Mesenchymal stem cell (in vitro differentiated cells and primary cell): ENCODE data around the gene ZFP14.
"Not testable (repeated sequence)": the region's sequence is repeated elsewhere in the genome, so short reads cannot be mapped to it uniquely, and the experiment has no call there.

Source experiments
- DNase-seq: peaks from one replicate; pipeline ENCODE4 v3.0.0-alpha.2; 2013
- H2AFZ ChIP-seq: one replicate; pipeline ENCODE4 v1.6.1; 2013; ENCODE audit warnings: low read depth, mild to moderate bottlenecking, control low read depth, inconsistent platforms, low read length, moderate library complexity
- H2AK5ac ChIP-seq: 2 replicates; pipeline ENCODE4 v1.6.1; 2013; ENCODE audit warnings: low read length, moderate library complexity, mild to moderate bottlenecking, inconsistent platforms; ENCODE audit not compliant: severe bottlenecking
- H2BK120ac ChIP-seq: one replicate; pipeline ENCODE4 v1.6.1; 2013; ENCODE audit warnings: low read depth, mild to moderate bottlenecking, inconsistent platforms, low read length, moderate library complexity
- H2BK12ac ChIP-seq, 2 experiments: one replicate each; pipeline ENCODE4 v1.6.1; 2013; ENCODE audit warnings: inconsistent platforms in 2 of 2, low read length in 2 of 2, mild to moderate bottlenecking in 2 of 2, moderate library complexity in 2 of 2, control low read depth in 1 of 2
- H2BK15ac ChIP-seq: one replicate; pipeline ENCODE4 v1.6.1; 2013; ENCODE audit warnings: mild to moderate bottlenecking, low read depth, inconsistent platforms; ENCODE audit not compliant: poor library complexity, severe bottlenecking
- H2BK5ac ChIP-seq: 2 replicates; pipeline ENCODE4 v1.6.1; 2013; ENCODE audit warnings: low read depth, mild to moderate bottlenecking, low read length, control low read depth, inconsistent platforms; ENCODE audit not compliant: poor library complexity, severe bottlenecking
- H3K14ac ChIP-seq, 2 experiments: one replicate each; pipeline ENCODE4 v1.6.1; 2013; ENCODE audit warnings: inconsistent platforms in 2 of 2, low read length in 2 of 2, control low read depth in 1 of 2, mild to moderate bottlenecking in 1 of 2, moderate library complexity in 1 of 2
- H3K18ac ChIP-seq, 2 experiments: one replicate each; pipeline ENCODE4 v1.6.1; 2013; ENCODE audit warnings: inconsistent platforms in 2 of 2, low read length in 2 of 2, control low read depth in 1 of 2, low read depth in 1 of 2, mild to moderate bottlenecking in 1 of 2
- H3K23ac ChIP-seq, 2 experiments: one replicate each; pipeline ENCODE4 v1.6.1; 2013; ENCODE audit warnings: inconsistent platforms in 2 of 2, low read length in 2 of 2, mild to moderate bottlenecking in 2 of 2, moderate library complexity in 2 of 2, control low read depth in 1 of 2
- H3K27ac ChIP-seq: 2 replicates; pipeline ENCODE4 v1.5.1; 2013; ENCODE audit warnings: mild to moderate bottlenecking, moderate library complexity, low read length, control low read depth, inconsistent platforms; ENCODE audit not compliant: poor library complexity, severe bottlenecking
- H3K27me3 ChIP-seq, 2 experiments: 2 replicates each; pipeline versions ENCODE4 v1.6.1 to v1.7.0; 2013; ENCODE audit warnings: low read length in 2 of 2, mild to moderate bottlenecking in 2 of 2, moderate library complexity in 2 of 2, control low read depth in 1 of 2, inconsistent platforms in 1 of 2; ENCODE audit not compliant: control insufficient read depth in 1 of 2, insufficient read depth in 1 of 2
- H3K36me3 ChIP-seq, 2 experiments: 2 replicates each; pipeline versions ENCODE4 v1.6.1 to v1.7.0; 2013; ENCODE audit warnings: low read length in 2 of 2, control low read depth in 1 of 2, inconsistent platforms in 1 of 2, low read depth in 1 of 2, mild to moderate bottlenecking in 1 of 2; ENCODE audit not compliant: insufficient read depth in 2 of 2, control insufficient read depth in 1 of 2
- H3K4ac ChIP-seq, 2 experiments: one replicate each; pipeline ENCODE4 v1.6.1; 2013; ENCODE audit warnings: inconsistent platforms in 2 of 2, low read length in 2 of 2, mild to moderate bottlenecking in 2 of 2, moderate library complexity in 2 of 2, control low read depth in 1 of 2, low read depth in 1 of 2
- H3K4me1 ChIP-seq: 2 replicates; pipeline ENCODE4 v1.6.1; 2013; ENCODE audit warnings: low read depth, low read length, control low read depth; ENCODE audit not compliant: control insufficient read depth, insufficient read depth
- H3K4me2 ChIP-seq: 2 replicates; pipeline ENCODE4 v1.6.1; 2013; ENCODE audit warnings: low read length, mild to moderate bottlenecking, inconsistent platforms; ENCODE audit not compliant: poor library complexity, severe bottlenecking
- H3K4me3 ChIP-seq, 2 experiments: 2 replicates each; pipeline versions ENCODE4 v1.5.1 to v1.7.0; 2013; ENCODE audit warnings: low read length in 2 of 2, mild to moderate bottlenecking in 2 of 2, control low read depth in 1 of 2, low read depth in 1 of 2; ENCODE audit not compliant: insufficient read depth in 1 of 2
- H3K79me1 ChIP-seq: replicated peaks from 2 replicates; pipeline ENCODE4 v1.6.1; 2013; ENCODE audit warnings: mild to moderate bottlenecking, control low read depth, low read length, inconsistent platforms; ENCODE audit not compliant: poor library complexity, severe bottlenecking
- H3K9ac ChIP-seq: 2 replicates; pipeline ENCODE4 v1.7.0; 2013; ENCODE audit warnings: mild to moderate bottlenecking, low read length, moderate library complexity
- H3K9me3 ChIP-seq: 2 replicates; pipeline ENCODE4 v1.7.0; 2013; ENCODE audit warnings: mild to moderate bottlenecking, low read length; ENCODE audit not compliant: control insufficient read depth
- H4K8ac ChIP-seq: one replicate; pipeline ENCODE4 v1.6.1; 2013; ENCODE audit warnings: inconsistent platforms, mild to moderate bottlenecking, low read length, moderate library complexity
- H4K91ac ChIP-seq: one replicate; pipeline ENCODE4 v1.6.1; 2013; ENCODE audit warnings: mild to moderate bottlenecking, low read length, inconsistent platforms
- whole genome bisulfite sequencing: methylation state at CpG from one replicate; pipeline ENCODE4 v1.1.7; 2013; ENCODE audit warnings: mixed read lengths; 5-methylcytosine and 5-hydroxymethylcytosine counted together

The ZFP14 gene

GRCh38 chr19:36331353-36332228, 47.4 kb downstream of the ZFP14 start:
- Histone ChIP-seq H3K27me3 (no peaks in the 10 kb centered on the region), H3K4me3 (peak overlapping the region; percentile 73 to 83), H3K9me3 (peaks cover 20% of the 10 kb centered on the region), H3K9ac (peak overlapping the region; percentile 85), H3K4me2 (peak overlapping the region; percentile 78), H3K79me1 (peaks cover 17% of the 10 kb centered on the region), H2AFZ (peak overlapping the region; percentile 99), H2BK5ac (no peak overlapping the region), H3K14ac (peak overlapping the region in 1 of 2 experiments; percentile 92), H4K91ac (peak overlapping the region; percentile 14), H3K36me3 (peaks cover 9 to 24% of the 10 kb centered on the region in 2 experiments), H3K27ac (peak overlapping the region; percentile 8), H2AK5ac (no peak overlapping the region), H3K18ac (peak overlapping the region; percentile 60 to 93), H2BK15ac (no peak overlapping the region), H4K8ac (peak overlapping the region; percentile 97), H3K4ac (peak overlapping the region in 1 of 2 experiments; percentile 91), H2BK120ac (no peak overlapping the region), H3K23ac (no peak overlapping the region), H3K4me1 (peaks cover 6% of the 10 kb centered on the region), H2BK12ac (peak overlapping the region in 1 of 2 experiments; percentile 10)
- WGBS = under 1% methylated on average over 41 of the region's 43 CpGs
- peak; percentile 95 for DNase-seq

DNA sequence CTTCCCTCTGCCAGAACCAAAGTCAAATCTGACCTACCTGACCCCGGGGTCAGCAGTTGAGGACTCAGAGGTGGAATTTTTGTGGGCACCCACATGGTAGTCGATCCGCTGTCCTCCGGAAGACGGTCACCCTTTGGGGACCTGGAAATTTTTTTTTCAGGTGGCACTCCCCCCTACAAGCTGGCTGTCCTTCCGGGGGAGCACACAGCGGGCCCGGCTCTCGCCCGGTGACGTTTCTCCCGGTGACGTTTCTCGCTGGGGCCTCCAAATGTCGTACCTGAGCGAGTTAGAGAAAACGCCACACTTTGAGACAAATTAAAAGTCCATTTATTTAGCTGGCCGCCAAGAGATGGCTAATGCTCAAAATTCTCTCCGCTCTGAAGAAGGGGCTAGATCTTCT, 48.8 kb downstream of the ZFP14 start:
- Histone ChIP-seq H2BK120ac (no peak overlapping the region), H4K91ac (no peak overlapping the region), H3K23ac (no peak overlapping the region), H3K36me3 (peaks cover 17 to 37% of the 10 kb centered on the region in 2 experiments), H3K18ac (no peak overlapping the region), H3K9me3 (peaks cover 19% of the 10 kb centered on the region), H4K8ac (no peak overlapping the region), H3K27ac (no peak overlapping the region), H3K4ac (no peak overlapping the region), H2BK12ac (no peak overlapping the region), H3K4me3 (no peak overlapping the region), H3K9ac (no peak overlapping the region), H2BK15ac (no peak overlapping the region), H2AK5ac (no peak overlapping the region), H3K27me3 (no peaks in the 10 kb centered on the region), H3K4me1 (peaks cover 6% of the 10 kb centered on the region), H3K79me1 (peaks cover 19% of the 10 kb centered on the region), H3K14ac (no peak overlapping the region), H2BK5ac (no peak overlapping the region), H2AFZ (no peak overlapping the region), H3K4me2 (no peak overlapping the region)
- no peak for DNase-seq
- WGBS = 91% methylated on average over 19 of the region's 19 CpGs

DNA sequence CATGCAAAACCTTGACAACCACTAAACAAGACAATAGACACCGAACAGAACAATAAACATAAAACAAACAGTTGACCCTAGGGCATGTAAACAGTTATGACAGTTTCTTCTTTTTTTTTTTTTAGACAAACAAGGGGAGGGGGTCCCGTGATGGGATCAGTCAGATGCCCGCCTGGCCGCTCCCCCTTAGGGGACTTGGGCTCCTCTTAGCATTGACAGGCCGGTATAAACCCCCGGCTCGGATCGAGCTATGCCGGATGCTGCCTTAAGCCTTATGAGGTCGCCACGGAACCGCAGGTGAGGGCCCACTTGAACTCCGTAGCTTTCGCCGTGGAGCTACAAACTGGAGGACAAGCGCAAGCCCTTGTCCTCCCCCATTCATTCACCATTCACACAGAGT, 49.5 kb downstream of the ZFP14 start:
- Histone ChIP-seq H3K79me1 (peaks cover 19% of the 10 kb centered on the region), H3K36me3 (peaks cover 18 to 37% of the 10 kb centered on the region in 2 experiments), H3K9me3 (peaks cover 16% of the 10 kb centered on the region)
- not testable (repeated sequence) for H3K4me2 ChIP-seq, H2BK12ac ChIP-seq, H3K4me1 ChIP-seq, H3K4ac ChIP-seq, H3K14ac ChIP-seq, H2BK120ac ChIP-seq, H3K27me3 ChIP-seq, H3K4me3 ChIP-seq, H2AFZ ChIP-seq, H4K91ac ChIP-seq, H3K23ac ChIP-seq, H2AK5ac ChIP-seq, DNase-seq, H4K8ac ChIP-seq, H2BK5ac ChIP-seq, H3K9ac ChIP-seq, H2BK15ac ChIP-seq, H3K18ac ChIP-seq, H3K27ac ChIP-seq
- 96% methylated on average over 15 of the region's 16 CpGs for WGBS

DNA sequence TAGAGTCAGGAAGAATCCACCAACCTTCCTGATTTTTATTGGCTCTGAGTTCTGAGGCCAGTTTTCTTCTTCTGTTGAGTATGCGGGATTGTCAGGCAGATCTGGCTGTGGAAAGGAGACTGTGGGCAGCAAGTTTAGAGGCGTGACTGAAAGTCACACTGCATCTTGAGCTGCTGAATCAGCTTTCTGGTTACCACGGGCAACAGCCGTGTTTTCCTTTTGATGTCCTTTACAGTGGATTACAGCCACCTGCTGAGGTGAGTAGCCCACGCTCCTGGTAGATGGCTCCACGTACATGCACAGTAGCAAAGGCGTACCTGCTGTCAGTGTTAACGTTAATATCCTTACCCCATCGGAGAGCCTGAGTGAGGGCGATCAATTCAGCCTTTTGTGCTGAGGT, 52.4 kb downstream of the ZFP14 start:
- DNase-seq, H3K4me3 ChIP-seq, H3K9me3 ChIP-seq, H2BK120ac ChIP-seq, H2BK12ac ChIP-seq, H3K18ac ChIP-seq, H2AFZ ChIP-seq, H3K27ac ChIP-seq, H4K8ac ChIP-seq, H2AK5ac ChIP-seq, H2BK15ac ChIP-seq, H3K9ac ChIP-seq, H2BK5ac ChIP-seq, H3K14ac ChIP-seq, H3K4me2 ChIP-seq, H3K23ac ChIP-seq, H3K4me1 ChIP-seq, H3K4ac ChIP-seq, H4K91ac ChIP-seq, H3K27me3 ChIP-seq: not testable (repeated sequence)
- Histone ChIP-seq H3K36me3 (peaks cover 18 to 44% of the 10 kb centered on the region in 2 experiments), H3K79me1 (peaks cover 24% of the 10 kb centered on the region)
- WGBS = 94% methylated on average over 10 of the region's 10 CpGs
